Trophoblast cell (in vitro differentiated cells and primary cell): ENCODE results near the gene PIGN.

ENCODE experiments used
- DNase-seq, 2 donors: peaks; one replicate each; pipeline ENCODE4 v3.0.0-alpha.2; 2016
- H2AFZ ChIP-seq: 2 replicates; pipeline ENCODE4 v1.6.1; 2013; ENCODE audit warnings: low read length, moderate library complexity, mild to moderate bottlenecking; ENCODE audit not compliant: insufficient read depth, poor library complexity
- H2AK5ac ChIP-seq: 2 replicates; pipeline ENCODE4 v1.6.1; 2013; ENCODE audit warnings: mild to moderate bottlenecking, low read length
- H2BK120ac ChIP-seq: 2 replicates; pipeline ENCODE4 v1.6.1; 2013; ENCODE audit warnings: low read length, mild to moderate bottlenecking, moderate library complexity; ENCODE audit not compliant: insufficient read depth, poor library complexity
- H2BK12ac ChIP-seq: 2 replicates; pipeline ENCODE4 v1.6.1; 2013; ENCODE audit warnings: mild to moderate bottlenecking, low read length, moderate library complexity
- H2BK5ac ChIP-seq: 2 replicates; pipeline ENCODE4 v1.6.1; 2013; ENCODE audit warnings: low read length, low read depth, moderate library complexity, mild to moderate bottlenecking; ENCODE audit not compliant: poor library complexity
- H3K14ac ChIP-seq: 2 replicates; pipeline ENCODE4 v1.6.1; 2013; ENCODE audit warnings: mild to moderate bottlenecking, low read length
- H3K18ac ChIP-seq: 2 replicates; pipeline ENCODE4 v1.6.1; 2013; ENCODE audit warnings: mild to moderate bottlenecking, low read length
- H3K23ac ChIP-seq: 2 replicates; pipeline ENCODE4 v1.6.1; 2013; ENCODE audit warnings: low read length
- H3K27ac ChIP-seq: 2 replicates; pipeline ENCODE4 v1.5.1; 2013; ENCODE audit warnings: low read depth, mild to moderate bottlenecking, inconsistent platforms, low read length, moderate library complexity
- H3K27me3 ChIP-seq: 2 replicates; pipeline ENCODE4 v1.6.1; 2013; ENCODE audit warnings: inconsistent platforms, mild to moderate bottlenecking, low read length, moderate library complexity; ENCODE audit not compliant: insufficient read depth
- H3K36me3 ChIP-seq, 2 experiments: 1 replicate in 1 of 2; 2 replicates in 1 of 2; pipeline ENCODE4 v1.6.1; 2013; ENCODE audit warnings: low read length in 2 of 2, mild to moderate bottlenecking in 2 of 2, moderate library complexity in 1 of 2; ENCODE audit not compliant: insufficient read depth in 2 of 2, control insufficient read depth in 1 of 2
- H3K4ac ChIP-seq: 2 replicates; pipeline ENCODE4 v1.6.1; 2013; ENCODE audit warnings: low read depth, mild to moderate bottlenecking, low read length, moderate library complexity
- H3K4me1 ChIP-seq, 2 experiments: 1 replicate in 1 of 2; 2 replicates in 1 of 2; pipeline ENCODE4 v1.6.1; 2013; ENCODE audit warnings: low read length in 2 of 2, mild to moderate bottlenecking in 2 of 2, moderate library complexity in 1 of 2; ENCODE audit not compliant: insufficient read depth in 2 of 2, control insufficient read depth in 1 of 2
- H3K4me2 ChIP-seq: 2 replicates; pipeline ENCODE4 v1.6.1; 2013; ENCODE audit warnings: inconsistent platforms, mild to moderate bottlenecking, low read length, moderate library complexity
- H3K4me3 ChIP-seq: 2 replicates; pipeline ENCODE4 v1.5.1; 2013; ENCODE audit warnings: mild to moderate bottlenecking, low read depth, low read length, inconsistent platforms
- H3K79me1 ChIP-seq: one replicate; pipeline ENCODE4 v1.6.1; 2013; ENCODE audit warnings: low read length
- H3K79me2 ChIP-seq: 2 replicates; pipeline ENCODE4 v1.6.1; 2013; ENCODE audit warnings: low read length, mild to moderate bottlenecking; ENCODE audit not compliant: control insufficient read depth, insufficient read depth, poor library complexity
- H3K9ac ChIP-seq: 2 replicates; pipeline ENCODE4 v1.6.1; 2013; ENCODE audit warnings: mild to moderate bottlenecking, low read length
- H3K9me3 ChIP-seq: 2 replicates; pipeline ENCODE4 v1.6.1; 2013; ENCODE audit warnings: low read depth, mild to moderate bottlenecking, control low read depth, inconsistent platforms, low read length; ENCODE audit not compliant: insufficient read depth
- H4K12ac ChIP-seq: 2 replicates; pipeline ENCODE4 v1.6.1; 2013; ENCODE audit warnings: low read depth, mild to moderate bottlenecking, low read length, moderate library complexity
- H4K8ac ChIP-seq: 2 replicates; pipeline ENCODE4 v1.6.1; 2013; ENCODE audit warnings: low read depth, mild to moderate bottlenecking, low read length, moderate library complexity
- H4K91ac ChIP-seq: one replicate; pipeline ENCODE4 v1.6.1; 2013; ENCODE audit warnings: low read depth, mild to moderate bottlenecking, low read length, moderate library complexity
- WGBS: extraction: QIAGEN DNeasy Blood & Tissue Kit; methylation state at CpG from one replicate; pipeline ENCODE4 v1.1.7; 2013; ENCODE audit warnings: missing lambda C conversion rate; ENCODE audit not compliant: insufficient read length, insufficient coverage; ENCODE audit errors: extremely low coverage; 5-methylcytosine and 5-hydroxymethylcytosine counted together

PIGN gene

DNA sequence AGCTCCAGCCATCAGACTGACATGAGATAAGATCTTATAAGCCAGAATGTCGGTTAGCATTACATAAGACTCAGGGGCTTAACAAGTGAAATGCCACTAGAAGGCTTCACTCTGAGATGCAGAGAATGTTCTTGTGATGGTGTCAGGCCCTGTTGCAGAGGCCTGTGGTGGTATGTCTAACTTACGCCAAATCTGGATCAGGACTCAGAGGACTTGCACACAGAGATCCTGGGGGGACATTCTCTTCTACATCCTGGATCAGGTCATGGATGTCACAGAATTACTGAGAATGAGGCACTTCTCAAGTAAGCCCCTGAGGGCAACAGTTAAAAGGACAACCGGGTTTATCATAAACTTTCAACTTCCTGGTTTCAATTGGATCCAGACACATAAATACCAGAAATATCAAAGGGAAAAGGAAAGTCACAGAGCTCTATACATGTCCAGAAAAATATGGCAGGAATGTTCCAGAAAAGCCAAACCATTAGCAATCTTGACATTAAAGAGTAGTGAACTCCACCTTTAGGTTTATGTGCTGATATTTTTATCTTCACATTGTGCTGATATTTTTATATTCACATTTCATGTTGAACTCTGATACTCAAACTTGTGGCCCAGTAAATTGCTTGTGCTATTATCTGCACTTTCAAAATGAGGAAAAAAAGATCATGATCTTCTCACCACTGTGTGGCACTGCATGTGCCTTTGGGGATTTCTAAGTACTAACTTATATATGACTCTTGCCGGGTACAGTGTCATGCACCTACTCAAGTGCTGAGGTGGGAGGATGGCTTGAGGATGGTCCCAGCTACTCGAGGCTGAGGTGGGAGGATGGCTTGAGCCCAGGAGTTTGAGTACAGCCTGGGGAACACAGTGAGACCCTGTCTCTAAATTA, 156.5 kb downstream of the PIGN start:
- no peak overlapping the region for H3K4me3 ChIP-seq

GRCh38 chr18:62028715-62029114, 158.1 kb downstream of the PIGN start:
- Histone ChIP-seq H2BK5ac (peak overlapping the region; percentile 27), H3K9ac (no peak overlapping the region), H3K36me3 (no peaks in the 10 kb centered on the region), H3K4me1 (peaks cover 6 to 8% of the 10 kb centered on the region in 2 experiments), H3K18ac (no peak overlapping the region), H3K23ac (no peak overlapping the region), H2AK5ac (peak overlapping the region; percentile 77), H3K9me3 (no peaks in the 10 kb centered on the region), H2BK120ac (no peak overlapping the region), H3K27me3 (no peaks in the 10 kb centered on the region), H3K4me3 (no peak overlapping the region), H3K27ac (no peak overlapping the region), H3K4me2 (no peak overlapping the region), H2BK12ac (peak overlapping the region; percentile 74), H3K14ac (no peak overlapping the region), H4K8ac (no peak overlapping the region), H3K79me1 (peaks cover 6% of the 10 kb centered on the region), H4K12ac (no peak overlapping the region), H2AFZ (no peak overlapping the region), H4K91ac (no peak overlapping the region), H3K4ac (no peak overlapping the region), H3K79me2 (no peaks in the 10 kb centered on the region)
- WGBS, result no CpG with 5 or more reads among the region's 2 CpGs
- DNase-seq, result no peak

More for the DNA sequence above, 156.5 kb downstream of the PIGN start:
- Histone ChIP-seq H3K9me3 (no peaks in the 10 kb centered on the region), H3K79me1 (peaks cover 6% of the 10 kb centered on the region), H3K27me3 (no peaks in the 10 kb centered on the region), H4K8ac (no peak overlapping the region), H3K27ac (peak overlapping the region; percentile 38), H4K12ac (no peak overlapping the region), H2AFZ (no peak overlapping the region), H3K4ac (no peak overlapping the region), H2BK5ac (no peak overlapping the region), H2BK12ac (no peak overlapping the region), H3K4me1 (peaks cover 6 to 8% of the 10 kb centered on the region in 2 experiments), H3K18ac (no peak overlapping the region), H2AK5ac (no peak overlapping the region), H3K23ac (no peak overlapping the region), H3K4me2 (no peak overlapping the region), H4K91ac (no peak overlapping the region), H3K36me3 (no peaks in the 10 kb centered on the region), H3K79me2 (no peaks in the 10 kb centered on the region), H3K14ac (no peak overlapping the region), H3K9ac (no peak overlapping the region), H2BK120ac (peak overlapping the region; percentile 46)
- WGBS, result no CpG with 5 or more reads among the region's 5 CpGs
- peak; percentile 40 to 63 for DNase-seq

DNA sequence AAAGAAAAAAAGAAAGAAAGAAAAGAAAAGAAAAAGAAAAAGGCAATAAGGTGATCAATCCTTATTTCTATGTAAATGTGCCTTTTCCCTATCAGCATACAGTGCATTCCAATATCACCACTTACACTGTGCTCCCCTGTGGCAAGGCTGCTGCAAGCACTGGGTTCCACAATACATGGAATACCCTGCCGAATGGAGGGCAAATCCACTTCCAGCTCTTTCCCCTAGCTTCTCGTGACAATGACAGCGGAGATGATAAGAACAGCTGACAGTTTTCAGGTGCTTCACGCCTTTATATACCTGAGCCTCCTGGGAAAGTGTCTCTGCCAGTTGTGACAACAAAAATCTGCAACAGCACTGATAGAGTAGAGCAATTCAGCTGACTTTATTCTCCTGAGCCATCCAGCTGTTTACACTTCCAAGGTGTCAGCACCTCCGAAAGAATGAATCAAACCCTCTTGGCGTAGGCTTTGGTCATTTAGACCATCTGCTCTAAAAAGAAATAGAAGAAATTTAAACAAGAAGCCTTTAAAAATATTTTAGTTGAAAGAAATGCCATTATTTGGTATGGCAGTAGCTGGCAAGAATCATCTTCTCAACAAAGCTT, 158.8 kb downstream of the PIGN start:
- Histone ChIP-seq H3K79me1 (peaks cover 6% of the 10 kb centered on the region), H4K12ac (no peak overlapping the region), H4K8ac (no peak overlapping the region), H3K27ac (no peak overlapping the region), H3K4me2 (no peak overlapping the region), H3K79me2 (no peaks in the 10 kb centered on the region), H3K36me3 (no peaks in the 10 kb centered on the region), H3K14ac (peak overlapping the region; percentile 25), H3K4me3 (no peak overlapping the region), H2AK5ac (peak overlapping the region; percentile 35), H4K91ac (no peak overlapping the region), H2BK12ac (no peak overlapping the region), H2BK120ac (peak overlapping the region; percentile 47), H3K4me1 (peaks cover 6 to 8% of the 10 kb centered on the region in 2 experiments), H3K4ac (no peak overlapping the region), H3K9me3 (no peaks in the 10 kb centered on the region), H3K18ac (no peak overlapping the region), H3K27me3 (no peaks in the 10 kb centered on the region), H2AFZ (no peak overlapping the region), H3K23ac (no peak overlapping the region), H3K9ac (no peak overlapping the region), H2BK5ac (no peak overlapping the region)
- WGBS, result no CpG with 5 or more reads among the region's 6 CpGs
- no peak for DNase-seq

DNA sequence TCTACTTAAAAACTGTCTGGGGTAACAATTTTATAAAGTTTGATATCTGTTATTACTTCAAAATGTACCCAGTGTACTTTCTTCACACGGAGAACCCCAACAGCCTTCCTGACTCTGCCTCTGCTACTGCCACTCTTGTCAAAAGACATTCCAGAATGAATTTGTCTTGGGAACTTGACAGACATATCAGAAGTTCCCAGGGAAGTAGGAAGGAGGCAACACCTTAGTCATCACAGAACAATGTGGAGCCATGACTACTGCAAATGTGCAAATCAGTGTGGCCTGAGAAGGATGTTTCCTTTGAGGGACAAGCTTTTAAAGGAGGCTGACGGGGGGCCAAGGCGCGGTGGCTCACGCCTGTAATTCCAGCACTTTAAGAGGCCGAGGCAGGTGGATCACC, 160.3 kb downstream of the PIGN start:
- Histone ChIP-seq H3K23ac (no peak overlapping the region), H3K36me3 (no peaks in the 10 kb centered on the region), H2BK12ac (no peak overlapping the region), H3K27me3 (no peaks in the 10 kb centered on the region), H4K91ac (no peak overlapping the region), H3K79me1 (peaks cover 6% of the 10 kb centered on the region), H3K9ac (no peak overlapping the region), H3K9me3 (no peaks in the 10 kb centered on the region), H2AFZ (no peak overlapping the region), H2BK5ac (no peak overlapping the region), H3K27ac (no peak overlapping the region), H2BK120ac (no peak overlapping the region), H3K4me3 (no peak overlapping the region), H2AK5ac (no peak overlapping the region), H3K18ac (no peak overlapping the region), H3K4me1 (peaks cover 6 to 8% of the 10 kb centered on the region in 2 experiments), H4K12ac (no peak overlapping the region), H3K4ac (no peak overlapping the region), H3K14ac (no peak overlapping the region), H3K79me2 (no peaks in the 10 kb centered on the region), H3K4me2 (no peak overlapping the region), H4K8ac (no peak overlapping the region)
- no CpG with 5 or more reads among the region's 6 CpGs for WGBS
- DNase-seq, result peak; percentile 15 to 42
